ENCODE results near the gene ALG3.
"Not testable (repeated sequence)": the region's sequence is repeated elsewhere in the genome, so short reads cannot be mapped to it uniquely, and the experiment has no call there.

ALG3 gene

DNA sequence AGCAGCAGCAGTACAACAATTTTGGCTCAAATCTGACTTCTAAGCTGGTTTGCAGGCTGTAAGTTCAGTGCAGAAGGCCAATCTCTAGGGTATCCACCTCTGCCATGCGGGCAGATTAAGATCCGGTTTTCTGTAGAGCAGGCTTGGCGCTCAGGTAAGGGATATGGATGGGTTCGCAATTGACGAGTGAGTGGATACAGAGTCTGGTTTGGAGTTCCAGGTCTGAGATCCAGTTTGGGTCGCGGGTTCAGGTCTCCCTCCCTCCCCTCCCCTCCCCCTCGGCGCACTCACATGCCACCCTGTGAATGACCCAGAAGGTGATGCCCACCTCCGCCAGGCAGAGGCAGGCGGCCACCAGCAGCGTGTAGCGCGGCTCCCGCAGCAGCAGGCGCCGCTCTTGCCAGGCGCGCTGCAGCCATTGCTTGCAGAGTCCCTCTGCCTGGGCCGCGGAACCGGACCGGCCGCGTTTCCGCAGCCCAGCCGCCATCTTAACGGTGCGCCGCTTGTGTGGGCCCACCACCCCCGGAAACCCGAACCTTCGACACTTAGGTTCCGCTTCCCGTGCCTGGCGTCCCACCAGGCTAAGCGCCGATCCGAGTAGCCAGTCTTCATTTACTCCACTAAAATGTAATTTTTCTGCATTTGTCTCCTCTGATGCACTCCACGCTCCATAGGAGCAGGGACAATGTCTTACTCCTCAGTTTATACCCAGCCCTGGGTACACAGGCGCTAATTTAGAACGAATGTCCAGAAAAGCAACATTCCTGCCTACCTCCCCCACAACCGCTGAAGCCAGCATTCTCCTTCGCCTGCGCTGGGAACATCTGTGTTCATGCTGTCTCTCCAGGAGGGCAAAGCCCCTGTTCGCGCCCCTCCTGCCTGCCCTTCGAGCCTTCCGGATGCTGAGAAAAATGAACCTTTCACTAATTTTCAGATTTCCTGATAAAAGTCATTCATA, at the start of gene ALG3:
TSS of gene ALG3 (minus strand) at position 509 of the 958 bp plus-strand sequence. CDS start at position 487, 22 bp downstream.
- peak; percentile 80 for DNase-seq (ENCODE audit: low read depth)

GRCh38 chr3:184296616-184297015, 47.9 kb upstream of the ALG3 start:
- DNase-seq (ENCODE audit: low read depth) = no peak

DNA sequence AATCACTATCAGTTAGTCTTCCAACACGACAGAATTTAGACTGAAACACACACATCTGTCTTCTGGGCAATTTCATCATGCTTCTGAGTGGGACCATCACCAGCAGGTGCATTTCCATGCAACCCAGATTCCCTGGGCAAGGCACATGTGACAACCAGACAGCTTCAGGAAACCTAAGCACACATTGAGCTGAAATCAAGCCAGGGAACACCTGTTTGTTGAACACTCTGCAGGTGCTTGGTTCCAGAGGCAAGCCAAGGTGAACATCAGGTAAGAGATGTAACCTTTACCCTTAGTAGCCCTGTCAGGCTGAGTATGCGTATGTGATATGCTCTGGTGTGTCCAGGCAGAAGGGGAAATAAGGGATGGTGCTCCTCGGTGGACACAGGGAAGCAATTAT, 47.0 kb upstream of the ALG3 start:
- DNase-seq (ENCODE audit: low read depth) = no peak

DNA sequence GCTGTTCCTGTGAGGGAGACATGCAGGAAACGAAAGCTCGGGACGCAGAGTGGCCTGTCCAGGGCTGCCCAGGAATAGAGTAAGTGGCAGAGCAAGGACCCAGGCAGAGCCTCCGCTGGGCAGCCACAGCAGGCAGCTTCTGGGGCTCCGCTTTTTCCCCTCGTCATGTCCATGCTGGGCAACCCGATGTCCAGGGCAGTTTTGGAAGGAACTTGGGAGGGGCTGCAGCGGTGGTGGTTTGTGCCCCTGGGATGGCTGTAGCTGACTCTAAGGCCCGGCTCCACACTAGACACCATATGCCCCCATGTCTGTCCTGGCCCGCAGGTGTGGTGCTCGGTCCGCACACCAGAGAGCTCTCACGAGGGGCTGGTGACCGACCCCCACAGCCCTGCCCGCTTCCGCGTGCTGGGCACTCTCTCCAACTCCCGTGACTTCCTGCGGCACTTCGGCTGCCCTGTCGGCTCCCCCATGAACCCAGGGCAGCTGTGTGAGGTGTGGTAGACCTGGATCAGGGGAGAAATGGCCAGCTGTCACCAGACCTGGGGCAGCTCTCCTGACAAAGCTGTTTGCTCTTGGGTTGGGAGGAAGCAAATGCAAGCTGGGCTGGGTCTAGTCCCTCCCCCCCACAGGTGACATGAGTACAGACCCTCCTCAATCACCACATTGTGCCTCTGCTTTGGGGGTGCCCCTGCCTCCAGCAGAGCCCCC, 43.1 kb upstream of the ALG3 start:
- no peak for DNase-seq (ENCODE audit: low read depth)

DNA sequence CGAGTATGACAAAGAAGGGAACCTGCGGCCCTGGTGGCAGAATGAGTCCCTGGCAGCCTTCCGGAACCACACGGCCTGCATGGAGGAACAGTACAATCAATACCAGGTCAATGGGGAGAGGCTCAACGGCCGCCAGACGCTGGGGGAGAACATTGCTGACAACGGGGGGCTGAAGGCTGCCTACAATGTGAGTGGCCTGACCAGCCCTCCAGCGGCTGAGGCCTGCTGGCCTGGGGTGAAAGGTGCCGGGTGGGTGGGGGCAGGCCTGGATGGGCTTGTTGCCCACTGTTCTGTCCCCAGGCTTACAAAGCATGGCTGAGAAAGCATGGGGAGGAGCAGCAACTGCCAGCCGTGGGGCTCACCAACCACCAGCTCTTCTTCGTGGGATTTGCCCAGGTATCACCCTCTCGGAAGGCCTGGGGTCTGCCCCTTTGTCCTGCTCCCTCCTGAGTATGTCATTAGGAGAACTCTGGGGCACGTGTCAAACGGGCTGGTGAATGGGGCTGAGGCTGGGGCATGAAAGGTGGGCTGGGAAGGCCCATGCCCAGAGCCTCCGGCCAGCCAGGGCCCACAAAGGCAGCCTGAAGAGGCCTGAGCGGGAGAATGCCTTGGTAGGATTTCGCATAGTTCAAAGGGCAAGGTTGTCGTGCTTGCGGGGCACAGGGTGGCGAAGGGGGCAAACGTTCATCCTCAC, 42.4 kb upstream of the ALG3 start:
- DNase-seq (ENCODE audit: low read depth) = no peak

DNA sequence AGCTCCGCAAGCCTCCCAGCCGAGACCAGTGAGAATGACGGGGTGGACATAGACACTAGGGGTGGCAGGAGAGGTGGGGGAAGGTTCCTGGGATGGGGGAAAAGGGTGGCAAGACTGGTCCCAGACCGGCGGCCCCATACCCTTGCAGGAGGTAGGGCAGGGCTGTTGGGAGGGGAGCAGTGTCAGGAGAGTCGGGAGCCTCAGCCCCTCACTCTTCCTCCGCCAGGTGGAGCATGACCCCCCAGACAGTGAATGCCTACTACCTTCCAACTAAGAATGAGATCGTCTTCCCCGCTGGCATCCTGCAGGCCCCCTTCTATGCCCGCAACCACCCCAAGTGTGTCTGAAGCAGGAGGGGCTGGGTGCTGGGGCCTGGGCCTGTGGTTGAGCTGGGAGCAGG, 41.6 kb upstream of the ALG3 start:
- no peak for DNase-seq (ENCODE audit: low read depth)

DNA sequence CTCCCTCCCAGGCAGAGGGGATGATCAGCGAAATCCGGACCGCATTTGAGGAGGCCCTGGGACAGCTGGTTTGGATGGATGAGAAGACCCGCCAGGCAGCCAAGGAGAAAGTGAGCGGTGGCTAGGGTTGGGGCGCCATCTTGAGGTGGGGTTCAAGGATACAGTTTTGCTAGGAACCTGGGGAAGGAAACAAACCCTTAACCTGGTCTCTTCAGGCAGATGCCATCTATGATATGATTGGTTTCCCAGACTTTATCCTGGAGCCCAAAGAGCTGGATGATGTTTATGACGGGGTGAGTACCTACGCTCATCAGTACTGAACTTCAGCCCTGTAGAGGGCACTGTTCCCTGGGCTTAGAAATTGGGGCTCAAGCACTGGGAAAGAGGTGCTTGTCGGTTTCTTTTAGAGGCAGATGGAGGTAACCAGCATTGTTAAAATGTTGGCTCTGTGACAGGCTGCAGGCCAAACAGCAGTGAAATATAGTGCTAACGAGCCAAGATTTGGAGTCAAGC, 40.7 kb upstream of the ALG3 start:
- DNase-seq (ENCODE audit: low read depth) = peak; percentile 43

GRCh38 chr3:184284696-184285095, 35.9 kb upstream of the ALG3 start:
- no peak for DNase-seq (ENCODE audit: low read depth)

DNA sequence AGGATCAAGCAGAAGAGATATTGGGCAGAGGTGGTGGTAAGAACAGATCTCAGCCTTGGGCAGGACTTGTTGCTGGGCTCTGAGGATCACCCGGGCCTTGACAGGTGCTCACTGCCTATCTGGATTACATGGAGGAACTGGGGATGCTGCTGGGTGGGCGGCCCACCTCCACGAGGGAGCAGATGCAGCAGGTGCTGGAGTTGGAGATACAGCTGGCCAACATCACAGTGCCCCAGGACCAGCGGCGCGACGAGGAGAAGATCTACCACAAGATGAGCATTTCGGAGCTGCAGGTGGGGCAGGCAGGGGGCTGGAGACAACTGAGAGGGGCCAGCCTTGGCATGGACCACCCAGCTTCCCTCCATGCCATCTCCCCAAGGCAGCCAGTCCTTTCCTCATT, 34.9 kb upstream of the ALG3 start:
- no peak for DNase-seq (ENCODE audit: low read depth)

DNA sequence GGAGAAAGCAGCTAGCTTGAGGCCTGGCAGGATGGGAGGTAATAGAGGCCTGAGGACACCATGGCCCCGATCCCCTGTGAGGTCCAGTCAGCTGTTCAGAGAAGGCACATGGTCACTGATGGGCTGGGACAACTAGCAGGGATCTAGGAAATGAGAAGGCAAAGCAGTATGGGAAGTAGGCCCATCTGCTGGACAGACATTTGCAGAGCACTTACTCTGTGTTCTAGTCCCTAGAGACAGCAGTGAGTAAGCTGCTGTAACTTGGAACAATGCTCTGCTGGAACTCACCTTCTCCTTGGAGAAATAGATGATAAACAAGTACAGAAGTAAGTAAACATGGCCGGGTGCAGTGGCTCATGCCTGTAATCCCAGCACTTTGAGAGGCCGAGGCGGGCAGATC, 34.2 kb upstream of the ALG3 start:
- no peak for DNase-seq (ENCODE audit: low read depth)

DNA sequence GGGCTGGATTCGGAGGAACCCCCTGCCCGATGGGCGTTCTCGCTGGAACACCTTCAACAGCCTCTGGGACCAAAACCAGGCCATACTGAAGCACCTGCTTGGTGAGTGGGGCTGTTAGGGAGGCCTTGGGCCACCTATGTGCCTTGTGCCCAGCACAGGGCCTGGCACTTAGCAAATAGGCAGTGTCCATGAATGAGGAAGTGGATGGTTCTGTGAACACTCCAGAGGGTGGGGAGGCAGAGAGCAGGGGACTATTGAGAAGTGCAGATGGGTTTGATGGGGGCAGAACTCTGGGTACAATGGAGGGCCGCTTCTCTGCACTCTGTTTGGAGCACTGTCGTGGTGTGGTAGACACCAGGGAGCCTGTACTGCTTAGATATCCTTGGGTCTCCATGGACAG, 28.6 kb upstream of the ALG3 start:
- no peak for DNase-seq (ENCODE audit: low read depth)

GRCh38 chr3:184275961-184276910, 27.5 kb upstream of the ALG3 start, which contains the start of gene ECE2:
Gene ECE2, plus strand, starts transcription at chr3:184276022. Its CDS starts 132 bp downstream, at chr3:184276154.
- DNase-seq (ENCODE audit: low read depth) = no peak

- DNase-seq (ENCODE audit: low read depth) = no peak
These were observed 26.6 kb upstream of the ALG3 start for GRCh38 chr3:184275381-184275701.

DNA sequence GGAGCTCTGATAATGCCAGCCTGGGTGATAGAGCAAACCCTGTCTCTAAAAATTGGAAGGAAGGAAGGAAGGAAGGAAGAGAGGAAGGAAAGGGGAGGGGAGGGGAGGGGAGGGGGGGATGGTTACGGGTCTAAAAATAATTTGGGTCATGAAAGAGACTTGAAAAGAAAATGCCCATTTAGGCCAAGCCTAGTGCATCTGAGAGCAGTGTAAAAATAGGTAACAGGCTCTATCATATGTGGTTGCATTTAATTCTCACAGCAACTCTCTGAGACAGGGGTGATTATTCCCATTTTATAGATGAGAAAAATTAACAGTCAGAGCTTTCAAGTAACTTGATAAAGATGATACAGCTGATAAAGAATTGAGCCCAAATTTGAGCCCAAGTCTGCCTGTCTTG, 23.5 kb upstream of the ALG3 start:
- no peak for DNase-seq (ENCODE audit: low read depth)

DNA sequence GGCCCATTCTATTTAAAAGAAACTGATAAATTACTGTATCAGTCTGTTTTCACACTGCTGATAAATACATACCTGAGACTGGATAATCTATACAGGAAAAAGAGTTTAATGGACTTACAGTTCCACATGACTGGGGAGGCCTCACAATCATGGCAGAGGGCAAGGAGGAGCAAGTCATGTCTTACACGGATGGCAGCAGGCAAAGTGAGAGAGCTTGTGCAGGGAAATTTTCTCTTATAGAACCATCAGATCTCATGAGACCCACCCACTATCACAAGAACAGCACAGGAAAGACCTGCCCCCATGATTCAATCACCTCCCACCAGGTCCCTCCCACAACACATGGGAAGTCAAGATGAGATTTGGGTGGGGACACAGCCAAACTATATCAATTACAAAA, 18.5 kb upstream of the ALG3 start:
- DNase-seq (ENCODE audit: low read depth) = not testable (repeated sequence)

GRCh38 chr3:184262764-184263179, 14.0 kb upstream of the ALG3 start:
- DNase-seq (ENCODE audit: low read depth) = no peak

- no peak for DNase-seq (ENCODE audit: low read depth)
These were observed 13.3 kb upstream of the ALG3 start for GRCh38 chr3:184261854-184262763.

DNA sequence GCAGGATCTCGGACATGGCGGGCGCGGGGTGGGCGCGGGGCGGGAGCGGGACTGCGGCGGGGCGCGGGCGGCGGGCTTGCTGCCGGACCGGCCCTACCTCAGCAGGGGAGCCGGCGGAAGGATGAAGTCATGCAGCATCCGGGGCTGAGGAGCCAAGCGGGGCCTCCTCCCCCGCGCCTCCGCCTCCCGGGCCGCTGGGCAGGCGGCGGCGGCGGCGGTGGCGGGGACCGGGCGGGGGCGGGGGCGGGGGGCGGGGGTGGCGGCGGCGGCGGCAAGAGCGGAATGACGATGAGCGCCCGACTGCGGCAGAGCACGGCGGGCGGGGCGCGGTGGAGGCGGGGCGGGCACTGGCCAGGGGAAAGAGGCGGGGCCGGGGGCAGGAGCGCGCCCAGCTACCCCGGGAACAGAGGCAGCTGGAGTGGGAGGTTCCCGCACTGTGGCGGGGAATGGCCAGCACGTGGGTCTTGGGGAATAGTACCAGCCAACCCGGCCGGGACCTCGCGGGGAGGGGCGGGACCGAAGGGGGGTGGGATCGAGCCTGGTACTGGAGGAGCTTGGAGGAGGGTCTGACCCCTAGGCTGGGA, 12.6 kb upstream of the ALG3 start, which contains the start of gene CAMK2N2:
TSS of gene CAMK2N2 (minus strand) at position 284 of the 584 bp plus-strand sequence. CDS start at position 16, 268 bp downstream.
- peak; percentile 32 for DNase-seq (ENCODE audit: low read depth)

DNA sequence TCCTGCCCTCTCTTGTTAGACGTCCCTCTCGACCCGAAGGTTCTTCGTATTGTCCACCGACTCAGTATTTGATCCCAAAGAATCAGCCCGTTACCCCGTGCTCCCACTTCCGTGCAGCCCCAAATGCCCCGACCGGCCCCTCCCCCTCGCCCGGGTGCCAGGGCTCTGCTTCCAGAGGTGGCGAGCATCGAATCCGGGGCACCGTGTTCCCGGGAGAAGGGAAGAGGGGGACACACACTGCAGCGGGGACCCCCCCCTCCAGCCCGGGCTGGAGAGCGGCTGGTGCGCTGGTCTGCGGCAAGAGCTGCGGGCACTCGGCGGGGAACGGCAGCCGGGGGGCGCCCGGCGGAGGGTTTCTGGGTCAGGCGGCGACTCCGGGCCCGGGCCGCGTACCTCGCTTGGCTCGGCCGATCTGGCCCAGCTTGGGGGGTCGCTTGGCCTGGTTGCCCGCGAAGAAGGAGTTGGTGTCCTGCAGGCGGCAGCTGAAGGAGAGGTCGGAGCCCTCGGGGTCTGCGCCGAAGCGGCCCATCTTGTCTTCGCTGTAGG, 12.0 kb upstream of the ALG3 start:
- no peak for DNase-seq (ENCODE audit: low read depth)

Data from stimulated activated CD4-positive, alpha-beta T cell treated with anti-CD3 and anti-CD28 coated beads, Interleukin-2, amount 100 ng/mL, for 4 hours (primary cell).